NCI-H1092 (cell line): ENCODE measurements around the gene TTR.
A peak's percentile ranks its signal among the peaks of the same experiment; 100 is the strongest.

Experiments
- DNase-seq: peaks from one replicate; lab custom pipeline; 2025; lab: John Stamatoyannopoulos, UW

The TTR gene

GRCh38 chr18:31591628-31592027, at the start of gene TTR:
Gene TTR (plus strand): TSS chr18:31591877. CDS start chr18:31591903, 26 bp downstream.
- no peak for DNase-seq

DNA sequence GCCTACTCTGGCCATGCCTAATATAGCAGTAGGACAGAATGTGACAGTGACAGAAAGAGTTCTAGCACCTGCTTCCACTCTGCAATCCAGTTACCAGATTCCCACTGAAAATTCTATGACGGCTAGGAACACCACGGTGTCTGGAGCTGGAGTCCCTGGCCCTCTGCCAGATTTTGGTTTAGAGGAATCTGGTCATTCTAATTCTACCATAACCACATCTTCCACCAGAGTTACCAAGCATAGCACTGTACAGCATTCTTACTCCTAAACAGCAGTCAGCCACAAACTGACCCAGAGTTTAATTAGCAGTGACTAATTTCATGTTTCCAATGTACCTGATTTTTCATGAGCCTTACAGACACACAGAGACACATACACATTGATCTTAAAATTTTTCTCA, 45.2 kb upstream of the TTR start:
- no peak for DNase-seq

DNA sequence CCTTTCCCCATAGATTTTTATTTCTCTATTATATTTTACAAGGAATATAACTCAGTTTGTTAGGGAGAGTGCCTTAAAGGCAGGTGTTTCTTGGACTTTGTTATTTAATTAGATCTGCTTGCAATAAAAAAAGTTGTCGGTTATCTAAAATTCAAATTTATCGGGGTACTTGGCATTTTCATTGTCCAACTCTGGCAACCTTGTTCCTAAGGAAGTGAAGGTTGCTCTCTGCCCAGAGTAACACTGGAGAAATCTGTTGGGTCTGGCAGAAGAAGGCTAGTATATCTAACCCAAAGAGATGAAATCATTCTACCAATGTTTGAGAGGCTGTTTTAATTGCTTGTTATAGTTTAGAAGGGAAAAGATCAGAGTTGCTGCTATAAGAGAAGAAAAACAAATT, 42.8 kb upstream of the TTR start:
- DNase-seq: no peak

DNA sequence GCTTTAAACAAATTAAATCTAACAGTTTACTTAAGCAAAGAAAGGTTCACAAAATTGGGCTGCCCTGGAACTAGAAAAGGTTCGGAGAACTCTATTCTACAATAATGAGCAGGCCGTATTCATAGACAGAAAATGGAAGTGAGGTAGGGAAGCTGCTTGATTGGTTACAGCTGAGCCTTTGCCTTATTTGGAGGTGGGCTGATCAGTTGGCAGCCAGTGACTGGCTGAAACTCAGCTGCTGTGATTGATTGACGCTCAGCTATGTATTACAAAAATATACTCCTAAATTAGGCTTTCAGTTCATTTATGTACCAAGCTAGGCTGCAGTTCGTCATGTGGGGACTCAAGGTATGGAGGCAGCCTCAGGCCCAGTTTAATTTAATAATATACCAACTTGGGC, 42.3 kb upstream of the TTR start:
- no peak for DNase-seq

DNA sequence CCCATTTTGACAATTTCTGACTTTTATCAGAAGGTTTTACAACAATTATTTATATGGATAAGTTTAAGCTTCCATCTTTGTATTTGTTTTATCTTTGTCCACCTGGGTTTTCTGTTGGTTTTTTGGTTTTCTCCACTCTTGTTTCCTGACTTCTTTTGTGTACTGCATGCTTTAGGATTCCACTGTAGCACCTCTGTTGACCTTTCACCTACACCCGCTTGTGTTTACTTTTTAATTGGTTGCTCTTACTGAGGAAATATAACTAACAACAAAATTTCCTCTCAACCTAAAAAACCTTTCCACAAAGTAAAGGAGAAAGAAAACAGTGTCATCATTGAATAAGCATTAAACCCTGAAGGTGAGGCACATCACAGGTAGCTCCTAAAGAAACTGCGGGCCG, 39.8 kb upstream of the TTR start:
- DNase-seq: no peak

DNA sequence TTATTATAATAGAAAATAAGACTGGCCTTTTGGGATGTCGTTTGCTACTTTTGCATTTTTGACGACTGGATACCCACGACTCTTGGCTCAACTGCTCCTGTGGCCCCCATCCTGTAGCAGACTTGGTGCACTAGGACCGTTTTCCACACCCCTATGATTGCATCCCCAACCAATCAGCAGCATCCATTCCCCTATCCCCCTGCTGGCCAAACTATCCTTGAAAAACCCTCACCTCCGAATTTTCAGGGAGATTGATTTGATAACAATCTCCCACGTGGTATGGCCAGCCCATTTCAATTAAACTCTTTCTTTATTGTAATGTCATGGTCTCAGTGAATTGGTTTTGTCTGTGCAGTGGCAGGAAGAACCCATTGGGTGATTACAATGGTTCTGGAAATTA, 37.9 kb upstream of the TTR start:
- DNase-seq: no peak

DNA sequence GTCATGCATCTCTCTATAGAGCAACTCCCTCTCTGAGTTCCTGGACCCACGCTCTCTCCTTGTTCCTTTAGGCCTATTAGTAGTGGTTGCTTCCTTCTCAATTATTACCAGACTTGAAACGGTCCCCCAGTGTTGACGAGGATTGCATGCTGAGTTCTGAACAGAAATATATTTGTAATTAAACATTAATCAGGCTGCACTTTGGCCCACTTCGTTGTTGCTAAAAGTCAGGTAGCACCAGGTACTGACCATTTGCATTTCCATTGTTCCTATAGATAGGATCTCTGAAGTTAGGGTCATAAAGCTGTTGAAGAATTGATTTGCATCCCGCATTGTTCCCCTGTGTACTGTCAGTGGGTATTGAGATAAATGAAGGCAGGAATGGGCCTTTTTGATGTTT, 36.9 kb upstream of the TTR start:
- no peak for DNase-seq

DNA sequence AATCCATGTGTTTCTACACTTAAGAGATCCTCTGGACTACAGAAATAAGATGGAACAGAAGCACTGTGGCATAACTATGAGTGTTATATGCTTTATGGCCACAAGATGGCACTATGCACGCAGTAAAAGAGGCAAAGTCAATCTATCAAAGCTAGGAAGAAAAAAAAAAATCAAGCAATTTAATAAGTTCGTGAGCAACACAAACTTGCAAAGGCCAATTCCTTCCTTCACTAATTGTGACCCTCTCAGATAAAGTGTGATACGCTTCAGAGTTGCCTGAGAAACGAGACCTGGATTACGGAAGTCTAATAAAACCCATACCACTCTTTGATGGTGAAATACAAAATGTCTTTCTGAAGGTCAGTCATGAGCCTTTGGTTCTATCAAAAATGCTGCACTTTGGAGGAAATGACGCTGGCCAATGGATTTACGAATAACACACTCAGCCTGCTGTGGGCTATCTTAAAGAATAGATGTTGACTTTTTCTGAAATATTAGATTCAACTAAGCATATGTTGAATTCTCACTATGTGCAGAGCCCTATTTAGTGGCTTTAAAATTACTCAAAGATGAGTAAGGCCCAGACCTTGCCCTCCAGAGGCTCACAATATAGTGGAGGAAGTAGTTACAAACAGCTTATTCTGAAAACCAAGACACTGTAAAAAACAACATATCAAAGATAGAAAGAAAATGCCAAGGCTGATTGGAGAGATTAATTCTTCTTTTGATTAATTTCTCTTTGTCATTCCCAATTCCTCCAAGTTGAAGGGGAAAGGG, 35.5 kb upstream of the TTR start:
- peak; percentile 66 for DNase-seq

DNA sequence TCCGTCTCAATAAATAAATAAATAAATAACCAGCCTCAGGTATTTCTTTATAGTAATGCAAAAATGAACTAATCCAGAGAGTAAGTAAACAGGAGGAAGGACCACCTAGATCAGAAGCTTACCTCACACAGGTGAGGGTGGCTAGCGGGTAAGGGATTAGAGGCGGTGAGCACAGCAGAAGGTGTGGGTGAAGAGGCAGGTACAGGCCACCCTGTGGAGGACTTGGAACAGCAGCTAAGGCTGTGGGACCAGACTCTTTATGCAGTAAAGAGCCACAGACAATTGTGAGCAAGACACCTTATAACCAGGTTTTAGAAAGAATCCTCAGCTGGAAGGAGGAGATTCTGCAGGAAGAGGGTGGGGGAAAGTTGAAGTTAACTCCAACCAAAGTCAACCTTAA, 34.2 kb upstream of the TTR start:
- no peak for DNase-seq

DNA sequence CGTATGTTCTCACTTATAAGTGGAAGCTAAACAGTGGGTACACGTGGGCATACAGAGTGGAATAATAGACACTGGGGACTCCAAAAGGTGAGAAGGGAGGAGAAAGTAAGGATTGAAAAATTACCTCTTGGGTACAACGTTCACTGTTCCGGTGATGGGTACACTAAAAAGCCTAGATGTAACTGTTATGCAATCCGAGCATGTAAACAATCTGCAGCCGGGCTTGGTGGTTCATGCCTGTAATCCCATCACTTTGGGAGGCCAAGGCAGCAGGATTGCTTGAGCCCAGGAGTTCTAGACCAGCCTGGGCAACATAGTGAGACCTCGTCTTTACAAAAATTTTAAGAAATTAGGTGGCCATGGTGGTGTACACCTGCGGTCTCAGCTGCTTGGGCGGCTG, 33.1 kb upstream of the TTR start:
- no peak for DNase-seq

GRCh38 chr18:31562726-31563125, 29.0 kb upstream of the TTR start:
- no peak for DNase-seq

DNA sequence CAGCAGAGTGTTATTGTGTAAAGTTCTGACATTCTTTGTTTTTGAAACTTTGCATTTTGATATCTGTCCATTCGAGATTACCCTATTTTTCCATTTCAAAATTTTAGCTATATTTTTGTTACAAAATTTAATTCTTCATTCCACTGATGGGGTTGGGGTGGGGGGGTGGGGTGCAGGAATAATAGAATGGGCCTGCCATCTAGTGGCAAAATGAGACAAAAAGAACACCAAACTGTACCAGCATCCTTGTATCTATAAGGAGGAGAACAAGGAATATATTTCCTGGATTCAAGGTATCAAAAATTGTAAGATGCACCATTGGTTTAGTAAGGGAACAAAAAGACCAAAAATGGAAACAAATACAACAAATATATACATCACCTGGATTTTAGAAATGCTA, 27.9 kb upstream of the TTR start:
- no peak for DNase-seq

- no peak for DNase-seq
Observed at GRCh38 chr18:31565345-31565744, 26.3 kb upstream of the TTR start.

- DNase-seq: no peak
Observed at GRCh38 chr18:31565782-31566512, 25.7 kb upstream of the TTR start.

- no peak for DNase-seq
Observed at GRCh38 chr18:31566576-31567306, 24.9 kb upstream of the TTR start.

DNA sequence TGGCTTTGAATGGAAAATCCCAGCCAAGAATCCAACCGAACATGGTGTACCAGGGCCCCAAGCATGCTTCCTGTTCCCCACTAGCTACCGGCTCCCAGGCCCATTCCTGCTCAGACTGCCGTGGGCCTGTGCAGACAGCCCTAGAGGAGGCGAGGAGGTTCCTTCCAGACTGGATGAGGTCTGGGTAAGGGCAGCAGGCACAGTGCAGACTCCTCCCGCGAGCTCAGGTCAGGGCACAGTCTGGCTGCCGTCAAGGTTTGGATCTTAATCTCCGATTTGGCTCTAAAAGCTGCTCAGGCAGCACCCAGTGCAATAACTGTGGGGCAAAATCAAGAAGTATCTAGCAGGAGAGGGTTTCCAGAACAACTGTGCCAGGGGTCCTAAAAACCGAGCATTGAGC, 19.3 kb upstream of the TTR start:
- no peak for DNase-seq

- DNase-seq: no peak
Observed at GRCh38 chr18:31573051-31573450, 18.6 kb upstream of the TTR start.

DNA sequence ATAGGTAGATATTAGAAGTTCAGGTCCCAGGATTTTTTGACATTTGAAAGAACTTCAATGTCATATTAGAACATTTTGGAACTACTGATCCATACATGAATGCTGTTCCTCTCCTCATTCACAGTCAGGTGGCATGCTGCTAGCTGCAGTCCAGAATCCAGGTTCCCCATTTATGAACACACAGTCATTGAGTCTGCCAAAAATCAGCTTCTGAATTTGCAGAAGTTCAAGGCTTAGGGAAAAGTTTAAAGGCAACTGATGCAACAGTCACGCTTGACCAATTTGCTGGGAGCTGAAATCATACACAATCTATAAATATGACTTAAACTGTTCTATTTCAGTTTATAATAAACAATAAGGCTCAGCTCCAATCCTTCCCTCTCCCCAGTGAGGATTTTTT, 17.3 kb upstream of the TTR start:
- no peak for DNase-seq

DNA sequence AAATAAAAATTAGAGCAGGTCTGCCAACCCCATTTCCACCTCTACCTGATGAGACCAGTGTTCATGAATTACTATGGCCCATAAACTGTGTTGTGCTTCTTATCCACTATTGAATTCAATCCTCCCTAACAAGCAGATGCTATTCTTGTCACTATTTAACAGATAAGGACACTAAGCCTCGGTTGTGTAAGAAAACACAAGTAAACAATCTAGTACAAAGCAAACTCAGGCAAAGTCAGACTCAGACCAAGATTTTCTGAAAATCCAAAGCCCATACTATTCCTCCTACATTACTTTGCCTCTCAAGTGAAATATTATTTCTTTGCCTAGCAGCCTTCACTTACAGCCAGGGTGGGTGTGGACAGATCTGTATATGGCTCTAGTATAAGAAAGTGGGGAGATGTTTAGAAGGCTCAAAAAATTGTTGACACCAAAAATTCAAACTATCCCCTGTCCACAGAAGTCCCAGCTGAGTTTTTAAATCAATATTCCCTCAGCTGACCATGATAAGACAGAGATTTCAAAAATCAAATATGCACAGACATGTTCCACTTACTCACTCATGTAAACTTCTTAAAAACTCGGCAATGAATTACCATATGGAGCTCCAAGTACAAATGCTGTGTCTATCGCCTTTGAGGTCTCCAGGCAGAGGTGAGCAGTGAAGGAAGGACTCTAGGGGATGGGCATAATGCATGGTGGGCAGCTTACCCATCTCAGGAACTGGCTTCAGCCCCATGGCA, 16.0 kb upstream of the TTR start:
- DNase-seq: no peak

DNA sequence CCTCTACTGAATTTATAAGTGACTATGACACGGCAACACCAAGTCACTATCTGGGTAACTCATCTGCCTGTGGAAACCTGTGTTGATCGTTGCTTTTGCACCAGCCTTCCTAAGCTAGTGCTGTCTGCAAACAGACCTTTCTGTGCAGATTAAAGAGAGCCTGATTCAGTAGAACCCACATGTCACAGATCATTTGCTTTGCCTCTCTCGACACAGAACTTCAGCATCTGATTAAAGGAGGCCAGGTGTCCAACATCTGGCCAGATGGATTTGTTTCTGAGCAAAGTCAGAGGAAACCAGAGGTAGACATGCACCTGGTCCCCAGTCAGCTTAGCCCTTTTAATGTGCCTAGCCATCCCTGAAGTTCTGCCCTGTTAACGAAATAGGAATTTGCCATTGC, 15.0 kb upstream of the TTR start:
- DNase-seq: no peak

- no peak for DNase-seq
Observed at GRCh38 chr18:31577195-31577594, 14.5 kb upstream of the TTR start.

- no peak for DNase-seq
Observed at GRCh38 chr18:31578126-31578525, 13.6 kb upstream of the TTR start.
